Stomach (tissue), 9 donors: Measurements from ENCODE around the gene UQCRQ. TPM values are rescaled to one million over a fixed set of nuclear protein-coding genes. Genes with fewer than 3 reads are reported as not detected.

Experiments used
- DNase-seq, 2 donors: peaks; one replicate each; pipeline versions ENCODE4 v3.0.0 to v3.0.0-alpha.2; 2013 to 2019
- H3K27ac ChIP-seq, 5 donors: fragments of 200-600 bp in 4 of 5; sonication (generic) in 4 of 5; one replicate each; pipeline ENCODE4 v1.5.1; 2013 to 2019; ENCODE audit warnings: mild to moderate bottlenecking in 1 of 5, moderate library complexity in 1 of 5
- H3K27me3 ChIP-seq, 3 donors: fragments of 200-600 bp; sonication (generic); one replicate each; pipeline ENCODE4 v1.5.1; 2017 to 2019; ENCODE audit warnings: mixed run types in 1 of 3
- H3K36me3 ChIP-seq, 4 donors: fragments of 200-600 bp; sonication (generic); 1 replicate in 3 of 4; 2 replicates in 1 of 4; pipeline ENCODE4 v1.5.1; 2016 to 2019
- H3K4me1 ChIP-seq, 4 donors: fragments of 200-600 bp; sonication (generic); one replicate each; pipeline ENCODE4 v1.5.1; 2016 to 2019
- H3K4me3 ChIP-seq, 4 donors: fragments of 200-600 bp; sonication (generic) in 3 of 4; one replicate each; pipeline ENCODE4 v1.5.1; 2016 to 2019; ENCODE audit warnings: mild to moderate bottlenecking in 1 of 4
- H3K9me3 ChIP-seq, 4 donors: fragments of 200-600 bp; sonication (generic); one replicate each; pipeline ENCODE4 v1.5.1; 2016 to 2019
- CTCF ChIP-seq, 7 experiments: fragments of 450-650 bp in 4 of 7; fragments of 200-600 bp in 3 of 7; sonication (generic) in 3 of 7; IDR thresholded peaks; one replicate each; pipeline ENCODE4 v1.5.1; 2016 to 2019; ENCODE audit warnings: antibody characterized with exemption in 7 of 7, control low read depth in 2 of 7, mild to moderate bottlenecking in 1 of 7
- EP300 ChIP-seq: sonication (generic); formaldehyde crosslinking; IDR thresholded peaks from one replicate; pipeline ENCODE4 v1.6.1; 2017; ENCODE audit warnings: antibody characterized with exemption
- POLR2A ChIP-seq, 4 donors: fragments of 450-650 bp; IDR thresholded peaks; one replicate each; pipeline ENCODE4 v1.6.1; 2016; ENCODE audit warnings: antibody characterized with exemption in 4 of 4, control low read depth in 2 of 4, mild to moderate bottlenecking in 1 of 4, moderate library complexity in 1 of 4
- POLR2AphosphoS5 ChIP-seq, 3 donors: sonication (generic); formaldehyde crosslinking; IDR thresholded peaks; one replicate each; pipeline ENCODE4 v1.6.1; 2016; ENCODE audit warnings: antibody characterized with exemption in 3 of 3
- WGBS, 5 donors: extraction: QIAGEN DNeasy Blood & Tissue Kit in 3 of 5; methylation state at CpG; one replicate each; pipeline versions ENCODE4 v1.1.5 to v1.1.7; 2013 to 2018; 5-methylcytosine and 5-hydroxymethylcytosine counted together
- intact Hi-C: fragments of 100-400 bp; cut with DNase I; formaldehyde crosslinking; loops from one replicate; pipeline ENCODE4 v1.15.1; 2023; ENCODE audit warnings: low total_unique reads
- polyA plus RNA-seq, 3 donors: library from polyadenylated mRNA; stranded (reverse); fragments of 200-250 nt; gene quantifications; one replicate each; pipeline ENCODE4 v1.2.3, GENCODE V29; 2013
- total RNA-seq, 5 donors: library from RNA; depleted of rRNA; stranded (reverse); fragments of >200 nt; gene quantifications; one replicate each; pipeline versions ENCODE4 v1.1.0 to v1.2.3, GENCODE V29; 2014 to 2016
- donor health status: healthy with polysubstance abuse.
- donor health status: Bipolar disorder and iron deficiency.
- donor health status: healthy.

UQCRQ gene
- total and polyA plus RNA-seq, 8 donors = 66.5 to 603 (median 160) TPM

- Histone ChIP-seq H3K4me3 (no peak within 1 kb of the TSS), H3K27ac (peak within 1 kb of the TSS; percentile 3 to 69 (median 60)), H3K27me3 (no peaks in the 10 kb centered on the region), H3K4me1 (peaks cover 15 to 46% (median 31%) of the 10 kb centered on the region in 4 donors), H3K36me3 (peaks cover 12 to 75% (median 70%) of the 10 kb centered on the region in 4 donors), H3K9me3 (no peaks in the 10 kb centered on the region)
- intact Hi-C loops = no loop called here
- TF ChIP-seq POLR2AphosphoS5 (IDR thresholded peaks at IDR 0.05) (peak in 1 of 3 donors; percentile 58), CTCF (IDR thresholded peaks at IDR 0.05) (no peak), POLR2A (IDR thresholded peaks at IDR 0.05) (no peak), EP300 (no peak)
- peak; percentile 39 to 75 for DNase-seq
- 35 to 53% (median 45%) methylated on average over 6 of the region's 6 CpGs for WGBS, 5 donors
Measured at GRCh38 chr5:132873119-132873929, 6.9 kb downstream of the UQCRQ start, which contains the start of gene LEAP2. LEAP2 (plus strand) TSS chr5:132873668; CDS start chr5:132873695, 27 bp downstream.

- intact Hi-C loops = no loop called here
- TF ChIP-seq POLR2AphosphoS5 (IDR thresholded peaks at IDR 0.05) (no peak), CTCF (IDR thresholded peaks at IDR 0.05) (no peak), POLR2A (IDR thresholded peaks at IDR 0.05) (no peak), EP300 (no peak)
Measured at GRCh38 chr5:132873930-132874271, 7.5 kb downstream of the UQCRQ start.

GRCh38 chr5:132876020-132876759 is 9.7 kb downstream of the UQCRQ start:
- H3K36me3 ChIP-seq = peaks cover 12 to 76% (median 71%) of the 10 kb centered on the region in 4 donors
- peaks cover 15 to 47% (median 26%) of the 10 kb centered on the region in 4 donors for H3K4me1 ChIP-seq
- TF ChIP-seq POLR2A (IDR thresholded peaks at IDR 0.05) (no peak), POLR2AphosphoS5 (IDR thresholded peaks at IDR 0.05) (no peak), EP300 (no peak), CTCF (IDR thresholded peaks at IDR 0.05) (no peak)
- H3K27ac ChIP-seq = peak overlapping the region in 1 of 5 donors; percentile 7
- H3K27me3 ChIP-seq = no peaks in the 10 kb centered on the region
- intact Hi-C loops = no loop called here
- H3K4me3 ChIP-seq = no peak overlapping the region
- DNase-seq = no peak
- no peaks in the 10 kb centered on the region for H3K9me3 ChIP-seq
- WGBS, 5 donors = 78 to 96% (median 84%) methylated on average over 1 of the region's 1 CpG

More at GRCh38 chr5:132873930-132874271, 7.5 kb downstream of the UQCRQ start:
- no peak for DNase-seq
- Histone ChIP-seq H3K9me3 (no peaks in the 10 kb centered on the region), H3K27ac (peak overlapping the region; percentile 3 to 69 (median 60)), H3K36me3 (peaks cover 10 to 75% (median 69%) of the 10 kb centered on the region in 4 donors), H3K4me1 (peaks cover 15 to 47% (median 29%) of the 10 kb centered on the region in 4 donors), H3K27me3 (no peaks in the 10 kb centered on the region), H3K4me3 (no peak overlapping the region)
- 90 to 96% (median 93%) methylated on average over 3 of the region's 3 CpGs for WGBS, 5 donors

GRCh38 chr5:132877466-132877865 is 11.0 kb downstream of the UQCRQ start:
- no peak for DNase-seq
- no peak overlapping the region for H3K27ac ChIP-seq
- WGBS, 5 donors = 64 to 68% (median 67%) methylated on average over 2 of the region's 2 CpGs
- peaks cover 21 to 81% (median 76%) of the 10 kb centered on the region in 4 donors for H3K36me3 ChIP-seq
- intact Hi-C loops = no loop called here
- no peak overlapping the region for H3K4me3 ChIP-seq
- no peaks in the 10 kb centered on the region for H3K9me3 ChIP-seq
- TF ChIP-seq POLR2AphosphoS5 (IDR thresholded peaks at IDR 0.05) = no peak
- no peak for TF ChIP-seq EP300
- TF ChIP-seq CTCF (IDR thresholded peaks at IDR 0.05) = no peak
- no peak for TF ChIP-seq POLR2A (IDR thresholded peaks at IDR 0.05)
- H3K27me3 ChIP-seq = no peaks in the 10 kb centered on the region
- peaks cover 6 to 37% (median 21%) of the 10 kb centered on the region in 4 donors for H3K4me1 ChIP-seq
